T-helper 2 cell treated with Interferon-gamma antibody and Interleukin-4, amounts not matched to agents 5 μg/mL and 100 μg/mL, for 36 hours (primary cell): ENCODE results near the gene SBF1.
A peak's percentile ranks its signal among the peaks of the same experiment; 100 is the strongest.

ENCODE experiments used
- DNase-seq: peaks from one replicate; pipeline ENCODE4 v3.0.0; 2021; ENCODE audit warnings: low spot score
- H3K27ac Mint-ChIP-seq: one replicate; pipeline ENCODE4 v1.8.0; 2021; ENCODE audit warnings: mild to moderate bottlenecking, mixed read lengths
- H3K27me3 Mint-ChIP-seq: one replicate; pipeline ENCODE4 v1.8.0; 2021; ENCODE audit warnings: low read depth, mixed read lengths
- H3K36me3 Mint-ChIP-seq: one replicate; pipeline ENCODE4 v1.8.0; 2021; ENCODE audit warnings: low read depth, mixed read lengths
- H3K4me1 Mint-ChIP-seq: one replicate; pipeline ENCODE4 v1.8.0; 2021; ENCODE audit warnings: low read depth, mixed read lengths
- H3K4me3 Mint-ChIP-seq: one replicate; pipeline ENCODE4 v1.8.0; 2022; ENCODE audit warnings: mild to moderate bottlenecking, moderate library complexity, mixed read lengths
- H3K9me3 Mint-ChIP-seq: one replicate; pipeline ENCODE4 v1.8.0; 2021; ENCODE audit warnings: mixed read lengths

The SBF1 gene

DNA sequence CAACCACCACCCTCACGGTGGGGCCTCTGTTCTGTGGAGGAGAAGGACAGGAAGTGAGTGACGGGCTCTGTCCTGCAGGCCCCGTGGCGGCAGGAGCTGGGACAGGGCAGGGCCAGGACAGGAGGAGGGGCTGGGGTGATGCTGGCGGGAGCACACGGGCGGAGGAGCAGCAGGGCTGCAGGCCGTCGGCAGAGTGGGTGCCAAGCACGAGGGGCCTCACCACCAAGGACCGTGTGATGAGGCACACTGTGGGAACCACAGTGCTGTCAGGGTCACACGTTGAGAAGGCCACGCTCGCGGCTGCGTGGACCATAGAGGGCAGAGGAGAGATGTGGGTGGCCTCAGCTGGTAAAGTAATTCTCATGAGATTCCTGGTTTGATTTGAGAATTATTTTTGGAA lies 42.1 kb upstream of the SBF1 start:
- Mint-ChIP-seq H3K36me3 (peaks cover 32% of the 10 kb centered on the region), H3K9me3 (no peaks in the 10 kb centered on the region)

DNA sequence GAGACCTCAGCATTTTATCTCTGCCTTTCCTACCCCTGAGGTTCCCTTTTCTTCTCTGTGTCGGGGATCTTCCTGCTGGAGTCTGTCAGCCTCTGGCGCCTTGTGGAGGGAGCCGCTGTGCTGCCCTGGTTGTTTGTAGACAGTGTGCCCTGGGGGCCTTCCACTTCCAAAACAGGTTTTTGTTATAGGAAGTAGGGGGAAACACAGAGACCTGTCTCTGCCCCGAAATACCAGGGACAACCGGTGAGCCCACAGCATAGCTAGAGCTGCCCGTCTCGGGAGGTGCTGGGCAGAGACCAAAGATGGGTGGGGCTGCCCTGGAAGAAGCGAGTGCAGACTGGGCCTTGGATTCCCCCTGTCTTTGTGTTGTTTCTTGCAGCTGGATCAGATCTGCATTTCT lies 41.2 kb upstream of the SBF1 start:
- H3K4me3 Mint-ChIP-seq, result no peak overlapping the region
- H3K27ac Mint-ChIP-seq, result no peak overlapping the region
- peaks cover 32% of the 10 kb centered on the region for H3K36me3 Mint-ChIP-seq
- no peaks in the 10 kb centered on the region for H3K9me3 Mint-ChIP-seq
- DNase-seq, result no peak
- no peaks in the 10 kb centered on the region for H3K27me3 Mint-ChIP-seq
- peaks cover 6% of the 10 kb centered on the region for H3K4me1 Mint-ChIP-seq

More for the DNA sequence above, 42.1 kb upstream of the SBF1 start:
- H3K27ac Mint-ChIP-seq, result no peak overlapping the region
- H3K27me3 Mint-ChIP-seq, result no peaks in the 10 kb centered on the region
- peaks cover 6% of the 10 kb centered on the region for H3K4me1 Mint-ChIP-seq
- DNase-seq, result no peak
- no peak overlapping the region for H3K4me3 Mint-ChIP-seq

DNA sequence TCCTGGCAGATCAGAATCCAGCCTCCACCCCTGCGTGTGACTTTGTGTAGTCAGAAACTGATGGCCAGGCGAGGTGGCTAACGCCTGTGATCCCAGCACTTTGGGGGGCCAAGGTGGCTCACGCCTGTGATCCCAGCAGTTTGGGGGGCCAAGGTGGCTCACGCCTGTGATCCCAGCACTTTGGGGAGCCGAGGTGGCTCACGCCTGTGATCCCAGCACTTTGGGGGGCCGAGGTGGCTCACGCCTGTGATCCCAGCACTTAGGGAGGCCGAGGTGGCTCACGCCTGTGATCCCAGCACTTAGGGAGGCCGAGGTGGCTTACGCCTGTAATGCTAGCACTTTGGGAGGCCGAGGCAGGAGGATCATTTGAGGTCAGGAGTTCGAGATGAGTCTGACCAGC lies 38.3 kb upstream of the SBF1 start:
- Mint-ChIP-seq H3K27me3 (no peaks in the 10 kb centered on the region), H3K9me3 (no peaks in the 10 kb centered on the region), H3K27ac (no peak overlapping the region), H3K36me3 (peaks cover 26% of the 10 kb centered on the region), H3K4me1 (peaks cover 17% of the 10 kb centered on the region), H3K4me3 (no peak overlapping the region)
- no peak for DNase-seq

DNA sequence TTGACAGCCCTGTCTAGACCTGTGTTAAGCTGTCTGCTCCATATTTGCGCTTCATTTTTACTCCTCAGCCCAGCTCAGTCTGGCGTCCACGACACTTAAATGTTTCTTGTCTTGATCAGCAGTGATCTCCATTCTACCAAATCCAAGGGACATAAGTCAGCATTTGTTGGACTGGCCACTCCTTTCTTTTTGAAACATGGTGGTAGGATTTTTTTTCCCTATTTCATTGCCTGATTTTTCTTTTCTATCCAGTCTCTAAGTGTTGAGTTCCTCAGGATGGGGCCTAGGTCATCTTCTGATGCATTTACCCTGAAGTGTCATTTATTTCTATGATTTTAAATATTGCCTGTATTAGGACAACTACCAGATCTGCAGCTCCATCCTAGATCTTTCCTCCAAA lies 34.1 kb upstream of the SBF1 start:
- Mint-ChIP-seq H3K27ac (peak overlapping the region; percentile 95), H3K4me1 (peaks cover 15% of the 10 kb centered on the region), H3K9me3 (no peaks in the 10 kb centered on the region), H3K27me3 (no peaks in the 10 kb centered on the region), H3K4me3 (peak overlapping the region; percentile 93), H3K36me3 (peaks cover 19% of the 10 kb centered on the region)
- no peak for DNase-seq

DNA sequence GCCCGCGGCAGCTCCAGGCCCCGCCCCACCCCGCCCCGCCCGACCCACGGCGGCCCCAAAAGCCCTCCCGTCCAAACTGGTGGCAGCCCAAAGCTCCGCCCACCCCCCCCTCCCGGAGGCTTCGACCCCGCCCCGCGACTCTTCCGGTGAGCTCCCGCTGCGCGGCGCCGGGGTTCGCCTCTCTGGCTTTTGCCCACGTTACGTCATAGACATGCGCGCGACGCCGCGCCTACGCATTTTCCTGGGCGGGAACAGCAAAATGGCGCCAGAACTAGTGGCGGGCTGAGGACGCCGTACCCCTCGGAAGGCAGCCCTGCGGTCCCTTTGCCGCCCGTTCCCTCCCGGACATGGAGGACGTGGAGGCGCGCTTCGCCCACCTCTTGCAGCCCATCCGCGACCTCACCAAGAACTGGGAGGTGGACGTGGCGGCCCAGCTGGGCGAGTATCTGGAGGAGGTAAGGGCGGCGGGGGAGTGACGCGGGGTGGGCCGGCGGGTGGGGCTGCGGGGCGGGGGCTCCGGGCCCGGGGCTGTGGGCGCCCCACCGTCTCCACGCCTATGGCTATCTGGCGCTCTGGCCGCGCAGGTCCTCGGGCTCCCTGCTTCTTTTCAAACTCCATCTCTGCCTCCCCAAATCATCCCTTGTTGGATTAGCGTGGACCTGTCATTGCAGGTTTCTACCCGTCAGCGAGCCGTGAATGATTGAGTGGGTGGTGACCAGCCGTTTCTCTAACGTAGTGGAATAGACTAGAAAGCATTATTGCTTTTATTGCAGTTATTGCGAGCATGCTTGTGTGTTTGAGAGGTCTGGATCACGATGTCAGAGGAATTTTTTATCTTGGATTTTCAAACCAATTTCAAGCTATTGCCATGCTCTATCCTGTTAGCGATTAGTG lies 33.4 kb upstream of the SBF1 start, which contains the start of gene NCAPH2:
Gene NCAPH2, plus strand, starts transcription at position 234 of the 894 bp plus-strand sequence. Its CDS starts 114 bp downstream, at position 348.
- Mint-ChIP-seq H3K4me3 (peak within 1 kb of the TSS; percentile 99), H3K27ac (peak within 1 kb of the TSS; percentile 96), H3K36me3 (peaks cover 19% of the 10 kb centered on the region), H3K9me3 (no peaks in the 10 kb centered on the region), H3K27me3 (no peaks in the 10 kb centered on the region), H3K4me1 (peaks cover 14% of the 10 kb centered on the region)
- peak; percentile 98 for DNase-seq

DNA sequence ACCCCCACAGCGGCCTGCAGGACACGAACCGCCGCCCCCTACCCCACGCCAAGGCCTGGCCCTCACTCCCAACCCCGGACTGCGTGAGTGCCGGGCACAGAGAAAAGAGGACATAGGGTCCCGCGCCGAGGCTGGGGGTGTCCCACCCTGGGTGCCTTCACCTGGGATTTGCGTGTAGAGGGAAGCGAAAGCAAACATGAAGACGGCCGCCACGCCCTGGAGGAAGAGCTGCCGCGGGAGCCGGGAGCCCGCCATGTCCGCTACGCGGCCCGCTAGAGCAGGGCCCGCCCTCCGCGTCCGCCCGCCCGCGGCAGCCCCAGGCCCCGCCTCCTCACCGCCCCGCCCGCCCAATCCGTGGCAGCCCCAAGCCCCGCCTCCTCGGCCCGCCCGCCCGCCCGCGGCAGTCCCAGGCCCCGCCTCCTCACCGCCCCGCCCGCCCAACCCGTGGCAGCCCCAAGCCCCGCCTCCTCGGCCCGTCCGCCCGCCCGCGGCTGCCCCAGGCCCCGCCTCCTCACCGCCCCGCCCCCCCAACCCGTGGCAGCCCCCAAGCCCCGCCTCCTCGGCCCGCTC lies 32.7 kb upstream of the SBF1 start, which contains the start of gene LMF2:
Gene LMF2, minus strand, starts transcription at position 282 of the 570 bp plus-strand sequence. Its CDS starts 27 bp downstream, at position 255.
- Mint-ChIP-seq H3K36me3 (peaks cover 16% of the 10 kb centered on the region), H3K9me3 (no peaks in the 10 kb centered on the region), H3K4me1 (peaks cover 10% of the 10 kb centered on the region), H3K27ac (peak within 1 kb of the TSS; percentile 96), H3K27me3 (no peaks in the 10 kb centered on the region), H3K4me3 (peak within 1 kb of the TSS; percentile 99)
- DNase-seq, result peak; percentile 89

DNA sequence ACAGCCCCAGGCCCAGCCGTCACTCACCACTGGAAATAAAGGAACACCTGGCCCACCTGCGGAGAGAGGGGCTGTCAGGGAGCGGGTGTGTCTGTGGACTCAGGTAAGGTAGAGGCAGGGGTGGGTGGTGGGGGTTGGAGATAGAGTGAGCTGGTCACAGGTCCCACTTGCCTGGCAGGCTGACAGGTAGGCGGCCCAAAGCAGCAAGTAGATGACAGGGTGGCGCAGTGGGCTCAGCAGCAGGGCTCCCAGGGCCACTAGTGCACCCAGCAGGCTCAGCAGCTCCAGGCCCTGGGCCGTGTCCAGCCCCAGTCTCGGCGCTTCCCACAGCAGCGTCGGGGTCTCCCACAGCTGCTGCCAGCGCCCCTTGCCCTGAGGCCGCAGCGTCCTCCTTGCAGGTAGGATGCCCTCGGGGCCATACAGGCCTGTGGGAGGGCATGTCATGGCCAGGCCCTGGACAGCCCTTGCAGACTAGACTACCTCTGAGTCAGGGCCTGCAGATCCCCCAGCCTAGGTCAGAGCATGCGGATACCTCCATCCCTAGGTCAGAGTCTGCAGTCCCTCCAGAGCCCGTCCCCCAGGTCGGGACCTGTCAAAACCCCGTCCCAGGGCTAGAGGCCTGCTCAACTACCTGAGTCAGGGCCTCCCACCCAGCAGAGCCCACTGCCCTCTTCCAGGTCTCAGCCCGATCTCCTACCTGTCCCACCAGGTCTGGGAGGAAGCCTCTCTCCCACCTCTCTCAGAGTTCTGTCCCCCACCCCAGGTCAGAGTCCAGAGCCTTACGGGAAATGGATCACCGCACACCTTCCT lies 32.0 kb upstream of the SBF1 start:
- Mint-ChIP-seq H3K27ac (peak overlapping the region; percentile 94), H3K27me3 (no peaks in the 10 kb centered on the region), H3K4me3 (peak overlapping the region; percentile 99), H3K4me1 (peaks cover 10% of the 10 kb centered on the region), H3K36me3 (peaks cover 12% of the 10 kb centered on the region), H3K9me3 (no peaks in the 10 kb centered on the region)
- no peak for DNase-seq

DNA sequence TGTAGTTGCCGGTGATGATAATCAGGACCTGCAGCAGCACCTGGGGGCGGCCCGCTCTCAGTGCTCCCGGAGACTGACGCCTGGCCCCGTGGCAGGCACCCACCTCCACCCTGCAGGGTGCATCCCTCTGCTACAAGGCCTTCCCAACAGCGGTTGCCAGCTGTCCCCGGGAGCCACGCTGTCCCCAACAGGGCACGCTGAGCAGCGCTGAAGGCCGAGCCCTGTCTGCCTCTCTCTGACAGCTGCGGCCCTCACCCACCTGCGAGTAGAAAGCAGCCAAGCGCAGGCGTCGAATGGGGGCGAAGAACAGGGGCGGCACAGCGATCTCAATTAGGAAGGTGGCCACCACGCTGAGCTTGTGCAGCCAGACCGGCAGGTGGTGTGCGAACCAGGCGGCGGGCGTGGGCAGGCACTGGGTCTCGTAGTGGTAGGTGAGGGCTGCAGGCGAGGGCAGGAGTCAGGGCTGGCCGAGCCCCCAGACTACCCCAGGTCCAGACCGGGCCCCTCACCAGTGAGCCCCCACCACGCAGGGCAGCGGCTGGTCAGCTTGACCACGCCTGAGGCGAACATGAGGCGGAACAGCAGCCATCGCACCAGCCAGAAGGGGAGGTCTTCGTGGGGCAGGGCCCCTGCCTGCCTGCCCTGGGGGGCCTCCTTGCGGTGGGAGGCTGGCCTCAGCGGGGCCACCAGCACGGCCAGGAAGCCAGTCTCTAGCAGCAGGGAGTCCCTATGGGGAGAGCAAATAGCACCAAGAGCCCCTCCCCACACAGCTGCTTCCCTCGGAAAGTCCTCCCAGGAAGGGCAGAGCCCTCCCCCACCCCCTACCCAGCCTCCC lies 31.2 kb upstream of the SBF1 start:
- DNase-seq, result no peak
- H3K4me3 Mint-ChIP-seq, result peak overlapping the region; percentile 99
- H3K9me3 Mint-ChIP-seq, result no peaks in the 10 kb centered on the region
- peaks cover 12% of the 10 kb centered on the region for H3K36me3 Mint-ChIP-seq
- no peaks in the 10 kb centered on the region for H3K27me3 Mint-ChIP-seq
- H3K27ac Mint-ChIP-seq, result peak overlapping the region; percentile 36
- peaks cover 10% of the 10 kb centered on the region for H3K4me1 Mint-ChIP-seq

DNA sequence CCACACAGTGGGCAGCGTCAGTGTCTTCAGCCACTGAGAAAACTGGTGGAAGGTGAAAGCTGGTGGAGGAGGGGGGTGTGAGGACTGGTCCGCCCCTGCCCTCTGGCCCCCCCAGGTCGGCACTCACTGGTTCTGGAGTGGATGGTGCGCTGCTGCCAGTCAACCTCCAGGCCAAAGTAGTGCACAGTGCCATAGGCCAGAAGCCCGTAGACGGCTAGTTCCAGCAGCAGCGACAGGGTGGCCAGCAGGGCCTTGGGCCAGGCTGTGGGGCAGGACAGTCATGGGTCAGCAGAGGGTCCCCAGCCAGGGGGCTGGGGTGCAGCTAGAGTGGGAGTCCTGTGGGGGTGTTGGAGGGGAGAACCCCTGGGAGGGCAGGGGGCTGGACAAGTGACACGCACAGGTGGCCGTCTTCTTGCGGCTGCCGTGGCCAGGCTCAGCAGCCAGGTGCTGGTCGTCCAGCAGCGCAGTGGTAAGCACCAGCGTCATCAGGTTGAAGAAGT lies 30.5 kb upstream of the SBF1 start:
- peaks cover 10% of the 10 kb centered on the region for H3K4me1 Mint-ChIP-seq
- H3K9me3 Mint-ChIP-seq, result no peaks in the 10 kb centered on the region
- peak overlapping the region; percentile 43 for H3K4me3 Mint-ChIP-seq
- H3K27ac Mint-ChIP-seq, result no peak overlapping the region
- no peak for DNase-seq
- H3K36me3 Mint-ChIP-seq, result peaks cover 12% of the 10 kb centered on the region
- no peaks in the 10 kb centered on the region for H3K27me3 Mint-ChIP-seq

DNA sequence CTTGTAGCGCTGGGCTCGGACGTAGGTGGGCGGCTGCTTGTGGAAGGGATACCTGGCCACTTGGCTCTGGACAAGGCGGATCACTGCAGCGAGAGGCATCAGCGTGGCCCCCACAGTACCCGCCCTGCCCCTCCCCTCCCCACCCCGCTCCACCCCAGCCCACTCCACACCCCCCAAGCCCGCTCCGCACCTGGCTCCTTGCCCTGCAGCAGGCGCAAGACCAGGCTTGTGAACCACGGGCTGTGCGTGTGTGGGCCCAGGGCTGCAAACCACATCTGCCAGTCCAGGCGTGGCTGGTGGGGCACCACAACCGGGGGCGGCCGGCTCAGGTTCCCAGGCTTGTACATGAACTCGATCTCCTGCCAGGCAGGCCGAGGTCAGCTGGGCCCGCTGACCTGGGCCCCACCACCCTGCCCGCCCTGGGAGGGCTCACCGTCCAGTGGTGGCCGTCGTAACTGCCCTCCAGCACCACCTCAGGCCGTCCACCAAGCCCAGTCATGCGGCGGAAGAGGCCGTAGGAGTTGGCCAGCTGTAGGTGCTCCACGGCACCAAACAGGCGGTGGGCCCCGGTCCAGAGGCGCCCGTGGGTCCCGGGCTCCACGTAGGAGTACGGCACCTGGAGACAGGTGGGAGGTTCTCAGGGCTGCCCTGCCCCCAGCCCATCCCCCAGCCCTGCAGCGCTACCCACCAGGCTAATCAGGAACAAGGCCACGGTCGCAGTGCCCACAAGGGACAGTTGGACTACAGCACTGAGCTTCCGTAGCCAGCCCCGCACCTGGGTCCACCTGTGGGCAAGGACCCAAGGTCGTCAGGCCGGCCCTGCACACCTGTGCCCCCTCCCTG lies 29.8 kb upstream of the SBF1 start:
- Mint-ChIP-seq H3K27ac (no peak overlapping the region), H3K9me3 (no peaks in the 10 kb centered on the region), H3K36me3 (peaks cover 11% of the 10 kb centered on the region), H3K4me1 (peaks cover 9% of the 10 kb centered on the region), H3K4me3 (no peak overlapping the region), H3K27me3 (no peaks in the 10 kb centered on the region)
- DNase-seq, result no peak

DNA sequence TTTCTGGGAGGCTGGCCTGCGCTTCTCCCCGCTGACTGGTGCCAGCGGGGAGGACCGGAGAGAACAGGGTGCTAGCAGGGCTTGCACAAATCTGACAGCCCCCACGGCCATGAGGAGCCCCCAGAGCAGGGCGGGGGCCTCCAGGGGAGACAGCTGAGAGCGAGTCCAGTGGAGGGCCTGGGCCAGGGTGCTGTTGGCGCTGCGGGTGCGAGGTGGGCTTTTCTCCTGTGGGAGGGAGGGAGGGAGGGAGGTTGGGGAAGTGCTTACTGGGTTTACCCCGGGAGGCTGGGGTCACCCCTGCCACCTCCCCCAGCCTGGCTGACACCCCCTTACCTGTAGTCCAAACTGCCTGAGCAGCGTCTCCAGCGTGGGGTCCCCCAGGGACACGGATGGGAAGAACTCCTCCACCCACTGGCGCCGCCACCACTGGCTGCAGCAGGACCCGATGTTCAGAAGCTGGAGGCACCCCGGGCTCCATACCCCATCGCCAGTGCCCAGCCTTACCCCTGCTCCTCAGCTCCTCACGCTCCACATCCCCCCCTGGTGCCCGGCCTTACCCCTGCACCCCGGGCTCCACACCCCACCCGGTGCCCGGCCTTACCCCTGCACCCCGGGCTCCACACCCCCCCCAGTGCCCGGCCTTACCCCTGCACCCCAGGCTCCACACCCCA lies 28.8 kb upstream of the SBF1 start:
- Mint-ChIP-seq H3K4me3 (no peak overlapping the region), H3K36me3 (peaks cover 8% of the 10 kb centered on the region), H3K27me3 (no peaks in the 10 kb centered on the region), H3K4me1 (no peaks in the 10 kb centered on the region), H3K27ac (no peak overlapping the region), H3K9me3 (no peaks in the 10 kb centered on the region)
- DNase-seq, result no peak
